Articular chondrocyte of knee joint (primary cell): ENCODE measurements around the gene APOD. TPM values are rescaled to one million over a fixed set of nuclear protein-coding genes. Genes with fewer than 3 reads are reported as not detected.

ENCODE experiments used
- small RNA-seq: library from RNA; depleted of rRNA; stranded (forward); fragments of <200 nt; gene quantifications from one replicate; pipeline ENCODE3, GENCODE V24; 2012
- total RNA-seq: library from RNA; depleted of rRNA; stranded (reverse); fragments of >200 nt; gene quantifications from 2 replicates; pipeline ENCODE4 v1.2.3, GENCODE V29; 2012

APOD gene
- total RNA-seq = 0.91 and 2.8 TPM in 2 replicates

DNA sequence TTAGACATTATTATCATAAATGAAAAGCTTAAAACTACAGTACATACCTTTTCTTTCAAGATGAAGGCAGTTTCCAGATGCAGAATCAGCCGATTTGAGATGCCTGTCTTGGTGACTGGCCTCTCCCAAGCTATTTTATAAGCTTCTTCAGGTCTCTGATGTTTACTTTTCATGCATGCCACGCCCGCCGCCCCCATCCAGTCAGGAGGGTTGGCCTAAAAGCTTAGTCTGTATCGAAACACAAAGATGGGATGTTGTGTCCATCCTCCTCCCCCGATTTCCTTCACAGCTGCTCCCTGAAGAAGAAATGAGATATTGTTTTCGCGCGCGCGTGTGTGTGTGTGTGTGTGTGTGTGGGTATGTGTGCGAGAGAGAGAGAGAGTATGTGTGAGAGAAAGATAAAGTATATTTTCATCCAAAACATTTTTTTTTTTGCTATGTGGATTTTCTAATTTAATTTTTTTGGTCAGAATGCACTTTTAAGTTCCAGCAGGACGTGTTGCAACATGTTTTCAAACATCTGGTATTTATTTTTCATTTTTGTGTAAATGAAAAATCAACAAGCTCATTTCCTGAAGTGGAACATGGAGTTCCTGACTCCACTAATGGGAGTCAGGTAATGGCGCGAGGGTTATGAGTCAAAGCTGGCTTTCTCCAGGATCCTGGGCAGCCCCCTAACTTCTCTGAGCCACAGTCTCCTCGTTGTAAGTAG lies at the start of gene APOD:
Gene APOD (minus strand): TSS at position 110 of the 712 bp plus-strand sequence. CDS start 4,479 bp downstream, outside the sequence.

GRCh38 chr3:195542698-195543499 lies 40.8 kb downstream of the APOD start, which contains the start of gene PPP1R2:
PPP1R2 (minus strand) TSS chr3:195543325; CDS start chr3:195543025, 300 bp downstream.

Small RNA genes lying within 50 kb of the gene (small RNA-seq; reads per million reads assigned to genes)
- gene RN7SL73P (not detected), gene RNU6ATAC24P (not detected)

Other genes starting within 250 kb of the APOD start
- 91.7 and 93.4 TPM in 2 replicates for gene ACAP2, start 140.9 kb downstream of the APOD start, total RNA-seq
- 66.9 and 79.6 TPM in 2 replicates for gene PPP1R2, start 40.6 kb downstream of the APOD start, total RNA-seq
- gene MUC20, start 137.0 kb upstream of the APOD start, total RNA-seq = 1.4 and 1.6 TPM in 2 replicates
- gene MUC4, start 228.0 kb upstream of the APOD start, total RNA-seq = not detected in 2 replicates